ENCODE data around the gene SFMBT2. TPM values are rescaled to one million over a fixed set of nuclear protein-coding genes. Genes with fewer than 3 reads are reported as not detected.

SFMBT2 gene
- total and polyA plus RNA-seq, 10 of the 15 experiments (the other 5 are each of a cell fraction or from before 2014, with no cell fraction given): 2.8 to 29.6 (median 15.1) TPM

- Histone ChIP-seq H3K27ac (ENCODE audit: control insufficient read depth, insufficient read depth) (no peak overlapping the region), H3K4me1 (ENCODE audit: control insufficient read depth, insufficient read depth, low read length) (peaks cover 9% of the 10 kb centered on the region), H3K4me2 (ENCODE audit: control insufficient read depth, insufficient read depth) (no peak overlapping the region), H3K36me3 (ENCODE audit: control insufficient read depth in 2 of 2, insufficient read depth in 2 of 2, low read length in 1 of 2) (peaks cover 7 to 25% of the 10 kb centered on the region in 2 experiments; a peak in 2 of 4 replicates), H3K79me2 (ENCODE audit: control insufficient read depth, insufficient read depth, low read length) (peaks cover 29% of the 10 kb centered on the region), H3K9ac (ENCODE audit: control insufficient read depth, insufficient read depth, low read length) (no peak overlapping the region), H3K4me3 (no peak overlapping the region), H3K27me3 (replicated peaks in 1 of 2; ENCODE audit: control insufficient read depth in 2 of 2, insufficient read depth in 2 of 2, low read length in 1 of 2) (no peaks in the 10 kb centered on the region), H3K9me3 (replicated peaks; ENCODE audit: control insufficient read depth, insufficient read depth, low read length) (no peaks in the 10 kb centered on the region; the same call in 2 of the 3 replicates), H2AFZ (ENCODE audit: control insufficient read depth, low read depth, low read length) (no peak overlapping the region), H4K20me1 (ENCODE audit: control insufficient read depth, insufficient read depth) (no peaks in the 10 kb centered on the region)
- ATAC-seq (no peak), DNase-seq (ENCODE audit: low read depth, low spot score) (no peak), FAIRE-seq (no peak)
- 75% methylated on average over 10 of the region's 10 CpGs for WGBS (ENCODE audit: insufficient coverage, insufficient replicate concordance, low lambda C conversion rate, missing lambda C conversion rate)
- ChIA-PET RAD21 (ENCODE audit: unreplicated experiment) (interaction anchor here (0.7 kb wide), 1 partner anchor 360 kb away, joined by 3 read pairs; no protein-coding TSS in a partner anchor), POLR2A (interaction anchor here (0.6 kb wide), 2 partner anchors 35 to 131 kb away, joined by 3 read pairs; no protein-coding TSS in a partner anchor), SMC1A (ENCODE audit: uncharacterized antibody, unreplicated experiment) (interaction anchor here (0.9 to 1.5 kb wide), 2 partner anchors 49 to 51 kb away, joined by 4 read pairs; no protein-coding TSS in a partner anchor), CTCF (no interaction called here)
- intact Hi-C loops (cut with micrococcal nuclease; ENCODE audit: unreplicated experiment) (no loop called here), in situ Hi-C loops (cut with MboI) (no loop called here)
- no TSS peak for BruUV-seq (replicated peaks)
- TF ChIP-seq SIX5 (IDR thresholded peaks at IDR 0.05; ENCODE audit: low read depth, low read length, severe bottlenecking) (no peak), LARP7 (IDR thresholded peaks at IDR 0.05) (no peak), SREBF1 (IDR thresholded peaks at IDR 0.05; ENCODE audit: low read length) (no peak), ZBTB33 (IDR thresholded peaks at IDR 0.05) (no peak), CEBPZ (IDR thresholded peaks at IDR 0.05; ENCODE audit: low read depth, low read length) (no peak), BHLHE40 (IDR thresholded peaks at IDR 0.05; ENCODE audit: borderline replicate concordance in 1 of 2, low read depth in 2 of 2, low read length in 1 of 2) (no peak), MEF2B (IDR thresholded peaks at IDR 0.05; ENCODE audit: partially characterized antibody, poor library complexity, severe bottlenecking) (no peak), ZBTB11 (CRISPR knock-in tag; IDR thresholded peaks at IDR 0.05) (no peak), SUZ12 (IDR thresholded peaks at IDR 0.05; ENCODE audit: unreplicated experiment) (no peak), IRF4 (IDR thresholded peaks at IDR 0.05; ENCODE audit: low read depth, low read length) (no peak), EP300 (IDR thresholded peaks at IDR 0.05; ENCODE audit: borderline replicate concordance in 1 of 2, control insufficient read depth in 1 of 2, low read depth in 2 of 2, low read length in 2 of 2) (no peak), ATF7 (IDR thresholded peaks at IDR 0.05; ENCODE audit: low read depth) (no peak)
These were observed 70.5 kb downstream of the SFMBT2 start for GRCh38 chr10:7340179-7340874.
